ENCODE data around the gene CRTAC1.

Gene CRTAC1

GRCh38 chr10:97876402-97876801 is 154.0 kb downstream of the CRTAC1 start:
- H2AFZ ChIP-seq (ENCODE audit: insufficient read depth, low read length, poor library complexity) = no peak overlapping the region
- no peak overlapping the region for H2BK120ac ChIP-seq (ENCODE audit: insufficient read depth, low read length, poor library complexity)
- no peak overlapping the region for H4K8ac ChIP-seq (ENCODE audit: low read depth, low read length)
- no peak overlapping the region for H2AK5ac ChIP-seq (ENCODE audit: low read length)
- no peak overlapping the region for H3K18ac ChIP-seq (ENCODE audit: low read length)
- no peak overlapping the region for H3K27ac ChIP-seq (ENCODE audit: low read depth, low read length)
- H3K79me1 ChIP-seq (ENCODE audit: low read length) = no peaks in the 10 kb centered on the region
- H2BK5ac ChIP-seq (ENCODE audit: low read depth, low read length, poor library complexity) = no peak overlapping the region
- H4K91ac ChIP-seq (ENCODE audit: low read depth, low read length) = no peak overlapping the region
- no peaks in the 10 kb centered on the region for H3K79me2 ChIP-seq (ENCODE audit: control insufficient read depth, insufficient read depth, low read length, poor library complexity)
- no peak overlapping the region for H4K12ac ChIP-seq (ENCODE audit: low read depth, low read length)
- H3K14ac ChIP-seq (ENCODE audit: low read length) = no peak overlapping the region
- H3K4ac ChIP-seq (ENCODE audit: low read depth, low read length) = no peak overlapping the region
- H2BK12ac ChIP-seq (ENCODE audit: low read length) = no peak overlapping the region
- no peak overlapping the region for H3K23ac ChIP-seq (ENCODE audit: low read length)
- no peak for DNase-seq
- no peak overlapping the region for H3K9ac ChIP-seq (ENCODE audit: low read length)
- H3K36me3 ChIP-seq (ENCODE audit: control insufficient read depth in 1 of 2, insufficient read depth in 2 of 2, low read length in 2 of 2) = no peaks in the 10 kb centered on the region
- H3K4me1 ChIP-seq (ENCODE audit: control insufficient read depth in 1 of 2, insufficient read depth in 2 of 2, low read length in 2 of 2) = no peaks in the 10 kb centered on the region
- WGBS (ENCODE audit: extremely low coverage, insufficient coverage, insufficient read length) = no CpG with 5 or more reads among the region's 4 CpGs
- no peaks in the 10 kb centered on the region for H3K27me3 ChIP-seq (ENCODE audit: insufficient read depth, low read length)
- H3K4me2 ChIP-seq (ENCODE audit: low read length) = no peak overlapping the region
- no peak overlapping the region for H3K4me3 ChIP-seq (ENCODE audit: low read depth, low read length)
- H3K9me3 ChIP-seq (ENCODE audit: insufficient read depth, low read depth, low read length) = peaks cover 2% of the 10 kb centered on the region

GRCh38 chr10:97875391-97875790 is 155.0 kb downstream of the CRTAC1 start:
- H3K4ac ChIP-seq (ENCODE audit: low read depth, low read length) = no peak overlapping the region
- H2AFZ ChIP-seq (ENCODE audit: insufficient read depth, low read length, poor library complexity) = no peak overlapping the region
- no peaks in the 10 kb centered on the region for H3K79me2 ChIP-seq (ENCODE audit: control insufficient read depth, insufficient read depth, low read length, poor library complexity)
- no peak overlapping the region for H3K14ac ChIP-seq (ENCODE audit: low read length)
- no peak overlapping the region for H3K4me2 ChIP-seq (ENCODE audit: low read length)
- H3K36me3 ChIP-seq (ENCODE audit: control insufficient read depth in 1 of 2, insufficient read depth in 2 of 2, low read length in 2 of 2) = no peaks in the 10 kb centered on the region
- no peak overlapping the region for H2BK5ac ChIP-seq (ENCODE audit: low read depth, low read length, poor library complexity)
- WGBS (ENCODE audit: extremely low coverage, insufficient coverage, insufficient read length) = no CpG with 5 or more reads among the region's 7 CpGs
- H3K23ac ChIP-seq (ENCODE audit: low read length) = no peak overlapping the region
- H4K12ac ChIP-seq (ENCODE audit: low read depth, low read length) = no peak overlapping the region
- H3K27ac ChIP-seq (ENCODE audit: low read depth, low read length) = no peak overlapping the region
- no peaks in the 10 kb centered on the region for H3K27me3 ChIP-seq (ENCODE audit: insufficient read depth, low read length)
- no peak overlapping the region for H2BK120ac ChIP-seq (ENCODE audit: insufficient read depth, low read length, poor library complexity)
- no peak overlapping the region for H3K9ac ChIP-seq (ENCODE audit: low read length)
- no peak overlapping the region for H3K4me3 ChIP-seq (ENCODE audit: low read depth, low read length)
- no peak overlapping the region for H2BK12ac ChIP-seq (ENCODE audit: low read length)
- H4K91ac ChIP-seq (ENCODE audit: low read depth, low read length) = no peak overlapping the region
- H3K18ac ChIP-seq (ENCODE audit: low read length) = no peak overlapping the region
- no peak for DNase-seq
- H3K4me1 ChIP-seq (ENCODE audit: control insufficient read depth in 1 of 2, insufficient read depth in 2 of 2, low read length in 2 of 2) = no peaks in the 10 kb centered on the region
- no peak overlapping the region for H2AK5ac ChIP-seq (ENCODE audit: low read length)
- H4K8ac ChIP-seq (ENCODE audit: low read depth, low read length) = no peak overlapping the region
- H3K79me1 ChIP-seq (ENCODE audit: low read length) = no peaks in the 10 kb centered on the region
- H3K9me3 ChIP-seq (ENCODE audit: insufficient read depth, low read depth, low read length) = peaks cover 2% of the 10 kb centered on the region

- no peak overlapping the region for H2AK5ac ChIP-seq (ENCODE audit: low read length)
- WGBS (ENCODE audit: extremely low coverage, insufficient coverage, insufficient read length) = no CpG with 5 or more reads among the region's 6 CpGs
- no peak overlapping the region for H3K18ac ChIP-seq (ENCODE audit: low read length)
- no peak overlapping the region for H3K4me3 ChIP-seq (ENCODE audit: low read depth, low read length)
- no peak overlapping the region for H3K4me2 ChIP-seq (ENCODE audit: low read length)
- DNase-seq = no peak
- no peaks in the 10 kb centered on the region for H3K79me1 ChIP-seq (ENCODE audit: low read length)
- no peaks in the 10 kb centered on the region for H3K27me3 ChIP-seq (ENCODE audit: insufficient read depth, low read length)
- no peak overlapping the region for H2BK12ac ChIP-seq (ENCODE audit: low read length)
- H3K9me3 ChIP-seq (ENCODE audit: insufficient read depth, low read depth, low read length) = no peaks in the 10 kb centered on the region
- no peak overlapping the region for H3K23ac ChIP-seq (ENCODE audit: low read length)
- no peak overlapping the region for H3K4ac ChIP-seq (ENCODE audit: low read depth, low read length)
- peaks cover 0 to under 1% of the 10 kb centered on the region in 2 experiments for H3K4me1 ChIP-seq (ENCODE audit: control insufficient read depth in 1 of 2, insufficient read depth in 2 of 2, low read length in 2 of 2)
- H4K8ac ChIP-seq (ENCODE audit: low read depth, low read length) = no peak overlapping the region
- no peak overlapping the region for H4K91ac ChIP-seq (ENCODE audit: low read depth, low read length)
- no peak overlapping the region for H2BK5ac ChIP-seq (ENCODE audit: low read depth, low read length, poor library complexity)
- no peak overlapping the region for H3K27ac ChIP-seq (ENCODE audit: low read depth, low read length)
- H4K12ac ChIP-seq (ENCODE audit: low read depth, low read length) = no peak overlapping the region
- H3K9ac ChIP-seq (ENCODE audit: low read length) = no peak overlapping the region
- H3K14ac ChIP-seq (ENCODE audit: low read length) = no peak overlapping the region
- no peak overlapping the region for H2BK120ac ChIP-seq (ENCODE audit: insufficient read depth, low read length, poor library complexity)
- no peaks in the 10 kb centered on the region for H3K36me3 ChIP-seq (ENCODE audit: control insufficient read depth in 1 of 2, insufficient read depth in 2 of 2, low read length in 2 of 2)
- H2AFZ ChIP-seq (ENCODE audit: insufficient read depth, low read length, poor library complexity) = no peak overlapping the region
- H3K79me2 ChIP-seq (ENCODE audit: control insufficient read depth, insufficient read depth, low read length, poor library complexity) = no peaks in the 10 kb centered on the region
These were observed 156.1 kb downstream of the CRTAC1 start for GRCh38 chr10:97874332-97874731.

GRCh38 chr10:97873569-97873968 is 156.9 kb downstream of the CRTAC1 start:
- Histone ChIP-seq H2AK5ac (ENCODE audit: low read length) (no peak overlapping the region), H4K91ac (ENCODE audit: low read depth, low read length) (no peak overlapping the region), H3K4me1 (ENCODE audit: control insufficient read depth in 1 of 2, insufficient read depth in 2 of 2, low read length in 2 of 2) (peaks cover 4 to 5% of the 10 kb centered on the region in 2 experiments), H3K79me2 (ENCODE audit: control insufficient read depth, insufficient read depth, low read length, poor library complexity) (no peaks in the 10 kb centered on the region), H2AFZ (ENCODE audit: insufficient read depth, low read length, poor library complexity) (no peak overlapping the region), H2BK120ac (ENCODE audit: insufficient read depth, low read length, poor library complexity) (no peak overlapping the region), H2BK12ac (ENCODE audit: low read length) (no peak overlapping the region), H3K9me3 (ENCODE audit: insufficient read depth, low read depth, low read length) (no peaks in the 10 kb centered on the region), H3K4me2 (ENCODE audit: low read length) (no peak overlapping the region), H4K12ac (ENCODE audit: low read depth, low read length) (no peak overlapping the region), H3K18ac (ENCODE audit: low read length) (no peak overlapping the region), H3K4ac (ENCODE audit: low read depth, low read length) (no peak overlapping the region), H3K27ac (ENCODE audit: low read depth, low read length) (no peak overlapping the region), H3K23ac (ENCODE audit: low read length) (no peak overlapping the region), H3K9ac (ENCODE audit: low read length) (no peak overlapping the region), H3K27me3 (ENCODE audit: insufficient read depth, low read length) (no peaks in the 10 kb centered on the region), H2BK5ac (ENCODE audit: low read depth, low read length, poor library complexity) (no peak overlapping the region), H3K79me1 (ENCODE audit: low read length) (no peaks in the 10 kb centered on the region), H4K8ac (ENCODE audit: low read depth, low read length) (no peak overlapping the region), H3K14ac (ENCODE audit: low read length) (no peak overlapping the region), H3K4me3 (ENCODE audit: low read depth, low read length) (no peak overlapping the region), H3K36me3 (ENCODE audit: control insufficient read depth in 1 of 2, insufficient read depth in 2 of 2, low read length in 2 of 2) (no peaks in the 10 kb centered on the region)
- no CpG with 5 or more reads among the region's 6 CpGs for WGBS (ENCODE audit: extremely low coverage, insufficient coverage, insufficient read length)
- no peak for DNase-seq

All from trophoblast cell (in vitro differentiated cells and primary cell).